Neural cell (in vitro differentiated cells): ENCODE measurements around the gene PGBD5.

ENCODE experiments used
- CTCF ChIP-seq: fragments of 450-650 bp; IDR thresholded peaks from 2 replicates; pipeline ENCODE4 v1.5.1; 2014; ENCODE audit warnings: antibody characterized with exemption, mild to moderate bottlenecking, moderate library complexity; ENCODE audit not compliant: poor library complexity, severe bottlenecking
- EZH2 ChIP-seq: fragments of 200-600, 300-800 bp; shearing (Covaris generic), sonication (generic); IDR thresholded peaks from 2 replicates; pipeline ENCODE4 v1.6.1; 2014; ENCODE audit warnings: antibody characterized with exemption, low read length, borderline replicate concordance, mild to moderate bottlenecking; ENCODE audit not compliant: insufficient read depth, poor library complexity, severe bottlenecking

GRCh38 chr1:230301822-230302221 lies 124.3 kb downstream of the PGBD5 start:
- TF ChIP-seq CTCF, result no peak
- TF ChIP-seq EZH2, result no peak
